H9 (cell line): ENCODE results near the gene IMMP2L. TPM values are rescaled to one million over a fixed set of nuclear protein-coding genes. Genes with fewer than 3 reads are reported as not detected.
A peak's percentile ranks its signal among the peaks of the same experiment; 100 is the strongest.

ENCODE experiments used
- DNase-seq: peaks from one replicate; pipeline ENCODE4 v3.0.0-alpha.2; 2017
- H2AFZ ChIP-seq: one replicate; pipeline ENCODE4 v1.6.1; 2013; ENCODE audit warnings: mild to moderate bottlenecking, low read length, control low read depth, moderate library complexity
- H2AK5ac ChIP-seq: 2 replicates; pipeline ENCODE4 v1.6.1; 2013; ENCODE audit warnings: low read length, control low read depth, mixed read lengths; ENCODE audit not compliant: insufficient read length
- H2BK120ac ChIP-seq: one replicate; pipeline ENCODE4 v1.6.1; 2013; ENCODE audit warnings: low read depth, mild to moderate bottlenecking, low read length, control low read depth, inconsistent platforms; ENCODE audit not compliant: poor library complexity, severe bottlenecking
- H2BK12ac ChIP-seq: 2 replicates; pipeline ENCODE4 v1.6.1; 2013; ENCODE audit warnings: low read length, control low read depth, mixed read lengths, low read depth; ENCODE audit not compliant: insufficient read length
- H2BK15ac ChIP-seq: 2 replicates; pipeline ENCODE4 v1.6.1; 2013; ENCODE audit warnings: low read depth, low read length, control low read depth
- H2BK20ac ChIP-seq: one replicate; pipeline ENCODE4 v1.6.1; 2013; ENCODE audit warnings: low read depth, mild to moderate bottlenecking, low read length, control low read depth, inconsistent platforms; ENCODE audit not compliant: poor library complexity, severe bottlenecking
- H2BK5ac ChIP-seq: 2 replicates; pipeline ENCODE4 v1.6.1; 2013; ENCODE audit warnings: low read length, control low read depth, mixed read lengths; ENCODE audit not compliant: insufficient read length
- H3K14ac ChIP-seq: 2 replicates; pipeline ENCODE4 v1.6.1; 2013; ENCODE audit warnings: low read length, control low read depth; ENCODE audit not compliant: insufficient read depth
- H3K18ac ChIP-seq: 2 replicates; pipeline ENCODE4 v1.6.1; 2013; ENCODE audit warnings: low read depth, mild to moderate bottlenecking, mixed read lengths, low read length, control low read depth; ENCODE audit not compliant: insufficient read length
- H3K23ac ChIP-seq: 2 replicates; pipeline ENCODE4 v1.6.1; 2013; ENCODE audit warnings: low read length, control low read depth, mixed read lengths, low read depth; ENCODE audit not compliant: insufficient read length
- H3K23me2 ChIP-seq: 2 replicates; pipeline ENCODE4 v1.6.1; 2013; ENCODE audit warnings: low read depth, mild to moderate bottlenecking, mixed read lengths, low read length, control low read depth; ENCODE audit not compliant: insufficient read length, poor library complexity, severe bottlenecking
- H3K27ac ChIP-seq: 2 replicates; pipeline ENCODE4 v1.5.1; 2013; ENCODE audit warnings: low read length, control low read depth, mixed read lengths, low read depth; ENCODE audit not compliant: insufficient read length
- H3K27me3 ChIP-seq: 2 replicates; pipeline ENCODE4 v1.6.1; 2013; ENCODE audit warnings: low read length, control low read depth, inconsistent platforms; ENCODE audit not compliant: insufficient read depth
- H3K4ac ChIP-seq: 2 replicates; pipeline ENCODE4 v1.6.1; 2013; ENCODE audit warnings: low read depth, mild to moderate bottlenecking, control low read depth, inconsistent platforms, low read length, moderate library complexity
- H3K4me1 ChIP-seq: 2 replicates; pipeline ENCODE4 v1.6.1; 2013; ENCODE audit warnings: low read length, control low read depth, inconsistent platforms; ENCODE audit not compliant: insufficient read depth
- H3K4me2 ChIP-seq: 2 replicates; pipeline ENCODE4 v1.6.1; 2013; ENCODE audit warnings: low read length, control low read depth, mixed read lengths; ENCODE audit not compliant: insufficient read length, insufficient read depth
- H3K56ac ChIP-seq: 2 replicates; pipeline ENCODE4 v1.6.1; 2013; ENCODE audit warnings: low read depth, mild to moderate bottlenecking, mixed read lengths, low read length, control low read depth; ENCODE audit not compliant: insufficient read length
- H3K79me1 ChIP-seq: 2 replicates; pipeline ENCODE4 v1.6.1; 2013; ENCODE audit warnings: low read depth, mild to moderate bottlenecking, moderate library complexity, low read length, control low read depth, inconsistent platforms; ENCODE audit not compliant: insufficient read depth, poor library complexity, severe bottlenecking
- H3K79me2 ChIP-seq: 2 replicates; pipeline ENCODE4 v1.6.1; 2013; ENCODE audit warnings: low read length, control low read depth, inconsistent platforms; ENCODE audit not compliant: insufficient read depth
- H3K9ac ChIP-seq: 2 replicates; pipeline ENCODE4 v1.6.1; 2013; ENCODE audit warnings: low read length, control low read depth, mixed read lengths; ENCODE audit not compliant: insufficient read length; ENCODE audit errors: extremely low read depth
- H3K9me3 ChIP-seq: one replicate; pipeline ENCODE4 v1.6.1; 2013; ENCODE audit warnings: low read depth, low read length, inconsistent platforms; ENCODE audit not compliant: control insufficient read depth
- H3T11ph ChIP-seq: one replicate; pipeline ENCODE4 v1.6.1; 2013; ENCODE audit warnings: mild to moderate bottlenecking, low read length, control low read depth, inconsistent platforms
- H4K20me1 ChIP-seq: one replicate; pipeline ENCODE4 v1.6.1; 2013; ENCODE audit not compliant: control insufficient read depth, insufficient read length, insufficient read depth
- H4K5ac ChIP-seq: 2 replicates; pipeline ENCODE4 v1.6.1; 2013; ENCODE audit warnings: low read depth, mild to moderate bottlenecking, mixed read lengths, low read length, control low read depth; ENCODE audit not compliant: insufficient read length
- H4K8ac ChIP-seq: replicated peaks from 2 replicates; pipeline ENCODE4 v1.6.1; 2013; ENCODE audit warnings: low read length, control low read depth, mixed read lengths, low read depth; ENCODE audit not compliant: insufficient read length
- H4K91ac ChIP-seq: 2 replicates; pipeline ENCODE4 v1.6.1; 2013; ENCODE audit warnings: low read depth, mild to moderate bottlenecking, moderate library complexity, mixed read lengths, low read length, control low read depth; ENCODE audit not compliant: insufficient read length
- H3K27ac Mint-ChIP-seq, 3 experiments: 2 replicates in 2 of 3; 3 replicates in 1 of 3; pipeline ENCODE4 v1.8.0; 2020 to 2021; ENCODE audit warnings: mixed read lengths in 3 of 3, mild to moderate bottlenecking in 1 of 3, moderate library complexity in 1 of 3
- H3K27me3 Mint-ChIP-seq: 2 replicates; pipeline ENCODE4 v1.8.0; 2021; ENCODE audit warnings: low read depth, mild to moderate bottlenecking, moderate library complexity, mixed read lengths
- H3K36me3 Mint-ChIP-seq, 3 experiments: 2 replicates in 2 of 3; 3 replicates in 1 of 3; pipeline ENCODE4 v1.8.0; 2020 to 2021; ENCODE audit warnings: low read depth in 3 of 3, mixed read lengths in 3 of 3; ENCODE audit not compliant: insufficient read depth in 1 of 3
- H3K4me1 Mint-ChIP-seq, 2 experiments: 2 replicates each; pipeline ENCODE4 v1.8.0; 2020; ENCODE audit warnings: mixed read lengths in 2 of 2
- H3K4me3 Mint-ChIP-seq, 2 experiments: 2 replicates in 1 of 2; 3 replicates in 1 of 2; pipeline ENCODE4 v1.8.0; 2020 to 2021; ENCODE audit warnings: mild to moderate bottlenecking in 2 of 2, mixed read lengths in 2 of 2, moderate library complexity in 1 of 2
- H3K9me3 Mint-ChIP-seq, 2 experiments: 2 replicates in 1 of 2; 3 replicates in 1 of 2; pipeline ENCODE4 v1.8.0; 2020; ENCODE audit warnings: mild to moderate bottlenecking in 2 of 2, mixed read lengths in 2 of 2, moderate library complexity in 1 of 2
- WGBS: extraction: QIAGEN DNeasy Blood & Tissue Kit; methylation state at CpG from one replicate; pipeline ENCODE4 v1.1.7; 2013; ENCODE audit warnings: missing lambda C conversion rate, low lambda C conversion rate, mixed read lengths; ENCODE audit not compliant: insufficient read length; ENCODE audit errors: extremely low coverage; 5-methylcytosine and 5-hydroxymethylcytosine counted together
- total RNA-seq: library from RNA; stranded (reverse); gene quantifications from 2 replicates; pipeline ENCODE4 v1.2.1, GENCODE V29; 2021
- TF ChIP-seq, protein P1 (sequence below): fragments of 200-600 bp; sonication (generic); conservative IDR thresholded peaks from 3 replicates; pipeline ENCODE4 v1.8.0; 2021; ENCODE audit warnings: antibody characterized with exemption, mild to moderate bottlenecking

The IMMP2L gene
- total RNA-seq, 1 experiment from 2014 or later = 14.7 TPM

DNA sequence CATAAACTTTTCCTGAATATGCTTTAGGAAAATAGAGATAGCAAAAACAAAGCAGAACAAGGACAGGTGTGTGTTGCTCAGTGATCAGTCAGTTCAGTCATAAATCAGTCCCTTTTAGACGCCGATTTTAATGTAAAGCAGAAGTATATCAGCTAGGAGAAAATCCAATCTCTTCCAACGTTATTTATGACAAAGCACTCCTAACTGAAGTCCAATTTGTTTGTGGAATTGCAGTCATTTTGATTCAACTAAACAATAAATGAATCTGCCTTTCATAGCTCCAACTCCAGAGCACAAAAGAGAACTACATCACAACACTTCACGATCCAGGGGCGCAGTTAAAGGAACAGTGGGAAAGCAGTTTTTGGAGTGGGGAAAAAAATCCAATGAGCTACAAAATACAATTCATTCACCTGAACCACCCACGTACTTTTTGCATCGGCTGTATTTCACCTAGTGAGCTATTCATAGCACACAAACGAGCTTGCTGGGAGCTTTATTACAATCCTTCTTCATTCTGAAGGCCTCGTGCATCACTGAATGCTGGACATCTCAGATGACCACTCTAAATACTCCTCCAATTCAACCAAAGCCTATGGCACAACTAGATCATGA, 320.0 kb downstream of the IMMP2L start:
- Mint-ChIP-seq H3K4me3 (no peak overlapping the region), H3K9me3 (no peaks in the 10 kb centered on the region), H3K27me3 (no peaks in the 10 kb centered on the region), H3K27ac (peak overlapping the region in 2 of 3 experiments; percentile 3 to 58; a peak in 2 of 7 replicates), H3K36me3 (no peaks in the 10 kb centered on the region), H3K4me1 (peaks cover 22 to 27% of the 10 kb centered on the region in 2 experiments)
- H3K23me2 ChIP-seq = no peaks in the 10 kb centered on the region
- H2BK15ac ChIP-seq = no peak overlapping the region
- TF ChIP-seq, protein P1, sequence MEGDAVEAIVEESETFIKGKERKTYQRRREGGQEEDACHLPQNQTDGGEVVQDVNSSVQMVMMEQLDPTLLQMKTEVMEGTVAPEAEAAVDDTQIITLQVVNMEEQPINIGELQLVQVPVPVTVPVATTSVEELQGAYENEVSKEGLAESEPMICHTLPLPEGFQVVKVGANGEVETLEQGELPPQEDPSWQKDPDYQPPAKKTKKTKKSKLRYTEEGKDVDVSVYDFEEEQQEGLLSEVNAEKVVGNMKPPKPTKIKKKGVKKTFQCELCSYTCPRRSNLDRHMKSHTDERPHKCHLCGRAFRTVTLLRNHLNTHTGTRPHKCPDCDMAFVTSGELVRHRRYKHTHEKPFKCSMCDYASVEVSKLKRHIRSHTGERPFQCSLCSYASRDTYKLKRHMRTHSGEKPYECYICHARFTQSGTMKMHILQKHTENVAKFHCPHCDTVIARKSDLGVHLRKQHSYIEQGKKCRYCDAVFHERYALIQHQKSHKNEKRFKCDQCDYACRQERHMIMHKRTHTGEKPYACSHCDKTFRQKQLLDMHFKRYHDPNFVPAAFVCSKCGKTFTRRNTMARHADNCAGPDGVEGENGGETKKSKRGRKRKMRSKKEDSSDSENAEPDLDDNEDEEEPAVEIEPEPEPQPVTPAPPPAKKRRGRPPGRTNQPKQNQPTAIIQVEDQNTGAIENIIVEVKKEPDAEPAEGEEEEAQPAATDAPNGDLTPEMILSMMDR = no peak
- no peak overlapping the region for H2BK20ac ChIP-seq
- no CpG with 5 or more reads among the region's 9 CpGs for WGBS
- no peak overlapping the region for H4K8ac ChIP-seq
- H3K4me1 ChIP-seq = no peaks in the 10 kb centered on the region
- H3K14ac ChIP-seq = no peak overlapping the region
- no peak overlapping the region for H3K9ac ChIP-seq
- H3K9me3 ChIP-seq = no peaks in the 10 kb centered on the region
- no peak overlapping the region for H3K23ac ChIP-seq
- no peaks in the 10 kb centered on the region for H3K79me1 ChIP-seq
- no peak overlapping the region for H3T11ph ChIP-seq
- H3K4ac ChIP-seq = no peak overlapping the region
- H3K56ac ChIP-seq = no peak overlapping the region
- H4K5ac ChIP-seq = no peak overlapping the region
- DNase-seq = no peak
- no peak overlapping the region for H3K4me2 ChIP-seq
- no peaks in the 10 kb centered on the region for H3K27me3 ChIP-seq
- no peaks in the 10 kb centered on the region for H4K20me1 ChIP-seq
- no peaks in the 10 kb centered on the region for H3K79me2 ChIP-seq
- no peak overlapping the region for H2BK5ac ChIP-seq
- H2AK5ac ChIP-seq = no peak overlapping the region
- H3K18ac ChIP-seq = no peak overlapping the region
- H2AFZ ChIP-seq = no peak overlapping the region
- no peak overlapping the region for H2BK120ac ChIP-seq
- no peak overlapping the region for H4K91ac ChIP-seq
- H2BK12ac ChIP-seq = no peak overlapping the region
- H3K27ac ChIP-seq = no peak overlapping the region
